Panc1 (cell line): Measurements from ENCODE around the gene FBXW8. TPM values are rescaled to one million over a fixed set of nuclear protein-coding genes. Genes with fewer than 3 reads are reported as not detected.

Experiments used
- ATAC-seq: fragments of 200-7000 bp; cut with Tn5 transposase; 2 replicates; pipeline ENCODE4 v1.9.1; 2020; ENCODE audit warnings: mild to moderate bottlenecking, moderate library complexity
- BruUV-seq: library from RNA; stranded (reverse); fragments of 400-500 nt; replicated peaks from 2 replicates; lab custom pipeline; 2021; lab: Mats Ljungman, UMichigan
- CTCF ChIA-PET: fragments of 300-600 bp; sonication (Branson Sonifier 250); formaldehyde crosslinking; loops from one replicate; lab custom pipeline; 2022; ENCODE audit warnings: antibody characterized with exemption; lab: Charles Lee
- POLR2A ChIA-PET: fragments of 300-600 bp; sonication (Branson Sonifier 250); formaldehyde crosslinking; loops from one replicate; lab custom pipeline; 2022; ENCODE audit warnings: antibody characterized with exemption; lab: Charles Lee
- DNase-seq: peaks from one replicate; pipeline ENCODE4 v3.0.0-alpha.2; 2010; ENCODE audit warnings: low read depth, low spot score
- H3K27ac ChIP-seq: 2 replicates; pipeline ENCODE4 v1.5.1; 2011; ENCODE audit warnings: mild to moderate bottlenecking, low read length, inconsistent platforms
- H3K27me3 ChIP-seq: fragments of 200-500 bp; sonication (Bioruptor generic); 2 replicates; pipeline ENCODE4 v1.6.0; 2014; ENCODE audit warnings: low read length, inconsistent platforms; ENCODE audit not compliant: control insufficient read depth, insufficient read depth
- H3K36me3 ChIP-seq: fragments of 200-500 bp; sonication (Bioruptor generic); 2 replicates; pipeline ENCODE4 v1.5.1; 2014; ENCODE audit warnings: inconsistent platforms, mild to moderate bottlenecking, low read length, moderate library complexity; ENCODE audit not compliant: control insufficient read depth, insufficient read depth
- H3K4me1 ChIP-seq: 2 replicates; pipeline ENCODE4 v1.5.1; 2011; ENCODE audit warnings: inconsistent platforms, mild to moderate bottlenecking, low read length, moderate library complexity; ENCODE audit not compliant: control insufficient read depth, insufficient read depth
- H3K4me3 ChIP-seq, 2 experiments: 2 replicates each; pipeline ENCODE4 v1.5.1; 2011 to 2012; ENCODE audit warnings: low read depth in 2 of 2, low read length in 2 of 2, mild to moderate bottlenecking in 2 of 2, inconsistent platforms in 1 of 2, moderate library complexity in 1 of 2
- H3K9me3 ChIP-seq: fragments of 200-500 bp; sonication (Bioruptor generic); 2 replicates; pipeline ENCODE4 v1.5.1; 2014; ENCODE audit warnings: low read depth, mild to moderate bottlenecking, inconsistent platforms, low read length, moderate library complexity; ENCODE audit not compliant: control insufficient read depth, insufficient read depth
- CTCF ChIP-seq: fragments of 450-650 bp; IDR thresholded peaks from 2 replicates; pipeline ENCODE4 v1.5.1; 2017; ENCODE audit warnings: mild to moderate bottlenecking
- POLR2AphosphoS5 ChIP-seq: IDR thresholded peaks from 2 replicates; pipeline ENCODE4 v1.6.1; 2012; ENCODE audit warnings: mild to moderate bottlenecking, low read depth, low read length, moderate library complexity
- REST ChIP-seq, 2 experiments: IDR thresholded peaks; 2 replicates each; pipeline ENCODE4 v1.6.1; 2011 to 2012; ENCODE audit warnings: low read depth in 2 of 2, control low read depth in 1 of 2, low read length in 1 of 2, mild to moderate bottlenecking in 1 of 2, moderate library complexity in 1 of 2; ENCODE audit not compliant: insufficient read depth in 1 of 2
- SIN3A ChIP-seq: IDR thresholded peaks from 2 replicates; pipeline ENCODE4 v1.6.1; 2012; ENCODE audit warnings: low read depth, mild to moderate bottlenecking, low read length, moderate library complexity, borderline replicate concordance; ENCODE audit not compliant: insufficient read depth
- TCF7L2 ChIP-seq: IDR thresholded peaks from 2 replicates; pipeline ENCODE4 v1.6.1; 2011; ENCODE audit warnings: mild to moderate bottlenecking, low read depth, low read length, inconsistent platforms
- in situ Hi-C: cut with HindIII; loops from 2 replicates; pipeline ENCODE4 v1.10.0; 2016; ENCODE audit warnings: low sequenced_read_pairs, low pct_unique_long_range_greater_than_20kb
- intact Hi-C: fragments of 100-400 bp; cut with micrococcal nuclease; formaldehyde crosslinking; loops from one replicate; pipeline ENCODE4 v1.10.0; 2022; ENCODE audit not compliant: unreplicated experiment
- total RNA-seq: library from RNA; stranded (reverse); gene quantifications from one replicate; pipeline ENCODE4 v1.2.1, GENCODE V29; 2021; ENCODE audit not compliant: unreplicated experiment

FBXW8 gene
- total RNA-seq, 1 experiment from 2014 or later = 18.0 TPM

GRCh38 chr12:117044790-117045159 lies 134.0 kb downstream of the FBXW8 start:
- intact Hi-C loops (no loop called here), in situ Hi-C loops (no loop called here)
- no peaks in the 10 kb centered on the region for H3K9me3 ChIP-seq
- CTCF ChIA-PET = no interaction called here
- no peak overlapping the region for H3K27ac ChIP-seq
- no peak for DNase-seq
- POLR2A ChIA-PET = no interaction called here
- no peaks in the 10 kb centered on the region for H3K27me3 ChIP-seq
- peaks cover 5% of the 10 kb centered on the region for H3K4me1 ChIP-seq
- no peak overlapping the region for H3K4me3 ChIP-seq
- TF ChIP-seq TCF7L2 = no peak
- H3K36me3 ChIP-seq = no peaks in the 10 kb centered on the region
- no TSS peak for BruUV-seq
- ATAC-seq = no peak

GRCh38 chr12:117045160-117046010 lies 134.6 kb downstream of the FBXW8 start:
- CTCF ChIA-PET = no interaction called here

More at GRCh38 chr12:117045160-117046010, 134.6 kb downstream of the FBXW8 start:
- DNase-seq (no peak), ATAC-seq (0 out of 2 replicates have a peak, but pooled peaks have one; percentile 10)
- in situ Hi-C loops = no loop called here
- no peak for TF ChIP-seq REST (IDR thresholded peaks at IDR 0.05; ENCODE audit: insufficient read depth in 1 of 2, low read depth in 2 of 2, low read length in 1 of 2)
- TF ChIP-seq POLR2AphosphoS5 = no peak
- TF ChIP-seq CTCF = no peak
- TF ChIP-seq TCF7L2 = no peak
- no peak for TF ChIP-seq SIN3A
- Histone ChIP-seq H3K4me3 (no peak overlapping the region), H3K27ac (no peak overlapping the region), H3K4me1 (peaks cover 5% of the 10 kb centered on the region), H3K9me3 (no peaks in the 10 kb centered on the region), H3K36me3 (no peaks in the 10 kb centered on the region), H3K27me3 (no peaks in the 10 kb centered on the region)
- POLR2A ChIA-PET = no interaction called here
- BruUV-seq = no TSS peak
- intact Hi-C loops = no loop called here
